ENCODE measurements around the gene PDE4D.

Gene PDE4D

DNA sequence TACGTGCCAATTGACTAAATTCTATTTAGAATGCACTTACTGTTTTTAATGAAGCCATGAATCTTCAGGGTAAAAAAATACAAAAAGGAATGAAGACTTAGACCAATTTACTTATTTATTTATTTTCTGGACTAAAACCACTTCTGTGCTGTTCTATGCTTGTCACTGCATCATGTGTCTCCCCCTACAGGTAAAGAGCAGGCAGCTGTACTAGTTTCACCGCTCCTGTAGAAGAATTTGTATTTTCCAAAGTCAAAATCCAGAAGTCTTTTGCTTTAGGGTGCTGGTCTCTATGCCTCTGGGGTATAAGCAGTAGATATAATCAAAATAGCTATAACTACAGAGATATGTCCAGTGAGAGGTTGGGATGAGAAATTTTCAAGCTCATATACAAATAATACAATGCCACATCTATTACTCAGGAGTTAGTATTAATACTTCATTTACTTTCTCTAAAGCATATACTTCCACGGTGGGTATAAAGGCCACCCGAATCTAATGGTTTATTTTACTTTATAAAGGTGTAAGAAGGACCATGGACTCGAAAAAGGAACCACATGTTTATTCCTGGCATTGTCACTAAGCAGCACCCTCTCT, 719.2 kb downstream of the PDE4D start:
- no peaks in the 10 kb centered on the region for H3K4me1 Mint-ChIP-seq
- no peaks in the 10 kb centered on the region for H3K36me3 Mint-ChIP-seq
- no peak overlapping the region for H3K4me3 Mint-ChIP-seq
- no peaks in the 10 kb centered on the region for H3K27me3 Mint-ChIP-seq
- no peaks in the 10 kb centered on the region for H3K9me3 Mint-ChIP-seq
- no peak overlapping the region for H3K27ac Mint-ChIP-seq

DNA sequence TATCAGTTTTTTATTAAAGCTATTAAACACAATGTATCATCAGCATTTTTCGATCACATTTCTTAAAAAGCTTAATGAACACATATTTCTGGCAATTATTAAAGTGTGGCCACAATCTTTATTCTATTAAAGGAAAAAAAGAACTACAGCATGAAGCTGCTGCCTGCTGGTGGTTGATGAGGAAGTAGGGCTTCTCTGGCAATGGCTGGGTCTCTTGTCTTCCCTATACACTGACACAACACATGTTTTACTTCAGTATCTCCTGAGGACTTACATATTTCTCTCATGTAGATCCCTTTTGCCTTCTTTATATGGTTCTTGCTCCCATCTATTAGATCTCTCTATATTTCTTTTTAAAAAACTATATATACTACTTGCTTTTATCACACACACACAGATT, 719.9 kb downstream of the PDE4D start:
- no peaks in the 10 kb centered on the region for H3K4me1 Mint-ChIP-seq
- no peak overlapping the region for H3K27ac Mint-ChIP-seq
- no peaks in the 10 kb centered on the region for H3K9me3 Mint-ChIP-seq
- H3K4me3 Mint-ChIP-seq: no peak overlapping the region
- H3K36me3 Mint-ChIP-seq: no peaks in the 10 kb centered on the region
- H3K27me3 Mint-ChIP-seq: no peaks in the 10 kb centered on the region

DNA sequence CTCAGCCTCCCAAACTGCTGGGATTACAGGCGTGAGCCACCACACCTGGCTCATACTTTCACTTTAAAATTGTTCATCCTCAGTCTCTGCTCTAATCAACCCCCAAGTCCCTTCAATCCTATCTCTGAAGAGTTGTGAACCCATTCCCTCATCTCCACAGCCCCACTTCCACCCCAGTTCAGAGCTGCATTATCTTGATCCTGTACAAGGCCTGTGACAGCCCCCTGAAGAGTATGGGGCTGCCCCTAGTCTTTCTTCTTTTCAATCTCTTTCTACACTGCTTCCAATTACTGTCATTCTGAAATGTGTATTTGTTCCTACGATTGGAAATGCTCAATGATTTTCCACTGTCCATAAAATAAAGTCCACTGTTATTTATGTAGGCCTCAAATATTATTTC, 722.4 kb downstream of the PDE4D start:
- H3K27me3 Mint-ChIP-seq: no peaks in the 10 kb centered on the region
- peaks cover 4% of the 10 kb centered on the region for H3K4me1 Mint-ChIP-seq
- no peaks in the 10 kb centered on the region for H3K36me3 Mint-ChIP-seq
- H3K9me3 Mint-ChIP-seq: no peaks in the 10 kb centered on the region
- H3K4me3 Mint-ChIP-seq: no peak overlapping the region
- H3K27ac Mint-ChIP-seq: no peak overlapping the region

GRCh38 chr5:59169768-59170150, 723.8 kb downstream of the PDE4D start:
- H3K27me3 Mint-ChIP-seq: no peaks in the 10 kb centered on the region
- H3K36me3 Mint-ChIP-seq: no peaks in the 10 kb centered on the region
- H3K4me3 Mint-ChIP-seq: no peak overlapping the region
- no peaks in the 10 kb centered on the region for H3K9me3 Mint-ChIP-seq
- peaks cover 4% of the 10 kb centered on the region for H3K4me1 Mint-ChIP-seq
- no peak overlapping the region for H3K27ac Mint-ChIP-seq

DNA sequence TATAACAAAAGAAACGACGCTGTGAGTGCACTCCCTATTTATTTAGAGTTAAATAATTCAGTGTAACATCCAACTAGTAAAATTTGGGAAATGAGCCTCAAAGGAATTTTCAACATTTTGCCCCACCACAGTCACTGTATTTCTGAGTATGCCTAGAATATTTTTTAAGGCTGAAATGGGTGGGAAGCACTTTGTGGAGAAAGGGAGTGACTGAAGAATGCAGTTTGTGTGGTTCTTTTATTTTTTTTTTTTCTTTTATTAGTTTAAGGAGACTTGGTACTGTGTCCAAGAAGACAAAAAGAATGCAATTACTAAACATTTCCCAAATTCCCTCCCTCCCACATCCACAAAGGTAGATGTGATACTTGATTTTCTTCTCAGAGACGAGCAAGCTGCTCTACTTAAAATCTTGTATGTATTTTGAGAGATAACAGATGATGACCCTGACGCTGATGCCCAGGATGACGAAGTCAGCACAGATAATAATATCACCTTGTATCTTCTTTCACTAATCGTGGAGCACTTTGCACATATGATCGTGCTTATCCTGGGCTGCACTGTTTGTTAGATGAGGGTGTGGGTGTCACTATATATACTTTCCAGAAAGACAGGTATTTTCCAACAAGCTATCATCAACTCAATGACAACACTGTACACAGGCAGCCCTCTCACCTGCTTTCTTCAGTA, 724.3 kb downstream of the PDE4D start:
- H3K4me3 Mint-ChIP-seq: no peak overlapping the region
- no peaks in the 10 kb centered on the region for H3K36me3 Mint-ChIP-seq
- H3K4me1 Mint-ChIP-seq: peaks cover 4% of the 10 kb centered on the region
- H3K9me3 Mint-ChIP-seq: no peaks in the 10 kb centered on the region
- H3K27me3 Mint-ChIP-seq: no peaks in the 10 kb centered on the region
- no peak overlapping the region for H3K27ac Mint-ChIP-seq

DNA sequence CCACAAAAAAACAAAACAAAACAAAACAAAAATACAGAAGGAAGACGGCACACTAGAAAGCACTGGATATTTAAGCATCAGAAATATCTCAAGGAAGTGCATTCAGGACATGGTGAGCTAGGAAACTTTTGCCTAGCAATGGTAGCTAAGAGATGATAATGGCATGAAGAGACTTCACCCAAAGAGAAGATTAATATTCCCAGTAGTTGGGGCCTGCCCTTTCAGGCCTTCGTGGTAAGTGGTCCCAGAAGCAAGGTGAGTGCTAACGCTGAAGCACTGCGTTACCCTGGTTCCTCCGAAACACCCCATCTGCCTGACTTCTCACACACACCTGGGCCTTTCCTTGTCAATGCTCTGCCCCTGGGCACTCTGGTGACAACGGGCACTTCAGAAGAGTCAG, 725.5 kb downstream of the PDE4D start:
- Mint-ChIP-seq H3K4me1 (peaks cover 4% of the 10 kb centered on the region), H3K9me3 (no peaks in the 10 kb centered on the region), H3K27ac (no peak overlapping the region), H3K27me3 (no peaks in the 10 kb centered on the region), H3K36me3 (no peaks in the 10 kb centered on the region), H3K4me3 (no peak overlapping the region)

GRCh38 chr5:59164041-59164830, 729.3 kb downstream of the PDE4D start:
- Mint-ChIP-seq H3K36me3 (no peaks in the 10 kb centered on the region), H3K9me3 (no peaks in the 10 kb centered on the region), H3K4me1 (peaks cover 18% of the 10 kb centered on the region), H3K27ac (no peak overlapping the region), H3K4me3 (no peak overlapping the region), H3K27me3 (no peaks in the 10 kb centered on the region)

GRCh38 chr5:59161221-59162105, 732.1 kb downstream of the PDE4D start:
- Mint-ChIP-seq H3K4me1 (peaks cover 15% of the 10 kb centered on the region), H3K4me3 (no peak overlapping the region), H3K9me3 (no peaks in the 10 kb centered on the region), H3K27me3 (no peaks in the 10 kb centered on the region), H3K27ac (no peak overlapping the region), H3K36me3 (no peaks in the 10 kb centered on the region)

GRCh38 chr5:59158637-59159391, 734.7 kb downstream of the PDE4D start:
- Mint-ChIP-seq H3K4me1 (peaks cover 15% of the 10 kb centered on the region), H3K27ac (no peak overlapping the region), H3K4me3 (no peak overlapping the region), H3K27me3 (no peaks in the 10 kb centered on the region), H3K9me3 (no peaks in the 10 kb centered on the region), H3K36me3 (no peaks in the 10 kb centered on the region)

DNA sequence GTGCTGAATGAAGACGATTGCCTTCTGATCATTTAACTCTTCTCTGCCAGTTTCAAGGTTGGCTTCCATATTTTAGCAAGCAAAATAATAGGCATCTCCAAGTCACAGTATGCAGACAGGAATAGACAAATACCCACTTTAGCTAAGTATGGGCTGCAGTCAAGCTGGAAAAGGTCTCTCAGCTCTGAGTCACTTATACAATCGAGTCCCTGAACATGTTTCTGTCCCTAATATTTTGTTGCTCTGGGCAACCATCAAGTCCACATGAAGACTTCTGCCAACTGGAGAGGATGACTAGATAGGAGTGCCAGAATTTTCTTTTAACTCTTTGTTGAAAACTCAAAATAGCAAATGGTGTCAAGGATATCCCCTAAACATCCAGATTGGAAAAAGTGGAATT, 735.4 kb downstream of the PDE4D start:
- H3K27ac Mint-ChIP-seq: no peak overlapping the region
- H3K9me3 Mint-ChIP-seq: no peaks in the 10 kb centered on the region
- H3K36me3 Mint-ChIP-seq: no peaks in the 10 kb centered on the region
- no peak overlapping the region for H3K4me3 Mint-ChIP-seq
- no peaks in the 10 kb centered on the region for H3K27me3 Mint-ChIP-seq
- H3K4me1 Mint-ChIP-seq: peaks cover 15% of the 10 kb centered on the region

GRCh38 chr5:59157068-59157467, 736.5 kb downstream of the PDE4D start:
- peaks cover 12% of the 10 kb centered on the region for H3K4me1 Mint-ChIP-seq
- H3K27ac Mint-ChIP-seq: no peak overlapping the region
- H3K9me3 Mint-ChIP-seq: no peaks in the 10 kb centered on the region
- no peak overlapping the region for H3K4me3 Mint-ChIP-seq
- no peaks in the 10 kb centered on the region for H3K36me3 Mint-ChIP-seq
- no peaks in the 10 kb centered on the region for H3K27me3 Mint-ChIP-seq

DNA sequence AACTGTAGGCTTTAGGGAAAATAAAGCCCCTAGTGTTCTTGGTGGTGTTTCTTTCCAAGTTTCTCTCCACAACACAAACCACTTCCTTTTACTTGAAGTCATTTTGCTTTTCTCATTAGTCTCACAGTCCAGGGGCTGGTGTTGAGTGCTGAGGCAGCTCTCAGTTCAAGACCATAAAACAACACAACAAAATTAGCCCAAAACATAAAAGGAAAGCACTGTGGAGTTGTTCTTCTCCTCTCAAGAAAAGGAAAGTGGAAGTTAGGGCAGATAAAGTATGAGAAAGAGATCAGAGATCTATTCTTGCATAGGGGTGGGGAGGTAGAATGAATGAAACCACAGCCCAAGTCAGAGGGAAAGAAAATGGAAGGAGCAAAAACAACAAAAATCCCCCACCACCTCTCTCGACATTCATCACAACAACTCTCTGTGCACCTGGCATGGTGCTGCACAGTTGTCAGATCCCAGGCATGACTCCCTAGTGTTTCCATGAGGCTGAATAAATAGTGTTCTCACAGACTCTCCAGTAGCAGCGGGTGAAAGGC, 740.8 kb downstream of the PDE4D start:
- no peaks in the 10 kb centered on the region for H3K27me3 Mint-ChIP-seq
- H3K4me1 Mint-ChIP-seq: peaks cover 2% of the 10 kb centered on the region
- peak overlapping the region; percentile 21 for H3K4me3 Mint-ChIP-seq
- H3K36me3 Mint-ChIP-seq: no peaks in the 10 kb centered on the region
- H3K27ac Mint-ChIP-seq: peak overlapping the region; percentile 25
- H3K9me3 Mint-ChIP-seq: no peaks in the 10 kb centered on the region

DNA sequence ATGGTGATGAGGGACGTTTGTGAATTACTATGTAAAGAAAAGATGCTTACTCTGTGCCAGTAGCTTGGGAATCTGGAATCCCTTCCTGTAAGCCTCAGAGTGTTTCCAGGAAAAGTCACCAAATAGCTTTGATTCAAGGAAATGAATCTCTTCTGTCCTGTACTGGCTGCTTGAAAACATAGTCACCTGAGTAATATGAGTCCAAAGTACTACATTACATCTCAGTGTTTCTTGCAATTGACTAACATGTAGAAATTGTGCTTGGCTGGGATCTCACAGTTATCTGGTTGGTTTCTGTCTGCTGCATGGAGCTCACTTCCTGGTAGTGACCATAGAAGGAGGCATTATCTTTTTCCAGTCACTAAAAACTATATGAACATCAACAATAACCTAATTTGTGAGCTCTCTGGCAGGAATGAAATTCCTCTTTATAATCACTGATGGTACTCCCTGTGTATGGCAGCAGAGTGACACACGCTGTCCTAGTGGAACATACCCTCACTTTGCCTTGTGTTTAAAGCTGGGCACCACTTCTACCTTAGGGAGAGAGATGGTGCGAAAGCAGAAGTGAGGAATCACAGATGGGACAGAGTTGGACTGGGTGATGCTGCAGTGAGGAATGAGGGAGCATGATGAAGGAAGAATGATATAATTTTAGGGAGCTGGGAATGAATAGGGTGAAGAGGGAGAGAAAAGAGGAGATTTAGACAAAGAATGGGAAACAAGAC, 742.2 kb downstream of the PDE4D start:
- H3K27ac Mint-ChIP-seq: no peak overlapping the region

DNA sequence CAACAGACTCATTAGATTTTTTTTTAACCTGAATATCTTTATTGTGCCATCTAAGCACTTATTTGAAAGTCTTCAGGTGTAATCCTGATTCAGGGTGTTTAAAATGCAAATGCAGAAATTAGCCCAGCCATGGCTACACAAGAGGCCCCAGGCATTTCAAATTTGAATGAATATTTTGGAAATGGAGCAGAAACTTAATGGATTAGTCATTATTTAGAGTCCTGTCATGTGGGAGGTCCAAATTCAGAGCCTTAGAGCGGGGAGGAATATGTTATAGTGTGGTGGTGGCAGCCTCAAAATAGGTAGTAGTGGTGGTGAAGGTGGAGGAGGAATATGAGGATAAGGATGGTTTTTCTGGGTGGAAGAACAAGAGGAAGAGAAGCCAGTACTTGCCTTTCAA, 743.7 kb downstream of the PDE4D start:
- no peak overlapping the region for H3K27ac Mint-ChIP-seq
- H3K36me3 Mint-ChIP-seq: no peaks in the 10 kb centered on the region
- H3K9me3 Mint-ChIP-seq: no peaks in the 10 kb centered on the region
- no peak overlapping the region for H3K4me3 Mint-ChIP-seq
- H3K27me3 Mint-ChIP-seq: no peaks in the 10 kb centered on the region
- H3K4me1 Mint-ChIP-seq: peaks cover 3% of the 10 kb centered on the region

More for the DNA sequence above, 742.2 kb downstream of the PDE4D start:
- no peak overlapping the region for H3K4me3 Mint-ChIP-seq
- H3K27me3 Mint-ChIP-seq: no peaks in the 10 kb centered on the region
- no peaks in the 10 kb centered on the region for H3K9me3 Mint-ChIP-seq
- H3K4me1 Mint-ChIP-seq: peaks cover 3% of the 10 kb centered on the region
- H3K36me3 Mint-ChIP-seq: no peaks in the 10 kb centered on the region

Measured in activated naive CD4-positive, alpha-beta T cell treated with anti-CD3 and anti-CD28 coated beads, Interleukin-2, amount 50 U/mL, for 24 hours (primary cell).